H1 (cell line): Measurements from ENCODE around the gene COL5A2. TPM values are rescaled to one million over a fixed set of nuclear protein-coding genes. Genes with fewer than 3 reads are reported as not detected.

Experiments used
- CTCF ChIA-PET: fragments of 300-600 bp; sonication (Branson Sonifier 250); formaldehyde crosslinking; loops from one replicate; lab custom pipeline; 2021; ENCODE audit not compliant: partially characterized antibody; lab: Charles Lee
- POLR2A ChIA-PET: fragments of 300-600 bp; sonication (Branson Sonifier 250); formaldehyde crosslinking; loops from one replicate; lab custom pipeline; 2021; ENCODE audit warnings: inconsistent platforms; ENCODE audit not compliant: partially characterized antibody; lab: Charles Lee
- DNase-seq, 2 experiments: peaks; one replicate each; pipeline versions ENCODE4 v3.0.0 to v3.0.0-alpha.2; 2010 to 2022; ENCODE audit warnings: low spot score in 2 of 2, low read depth in 1 of 2, mixed read lengths in 1 of 2
- FAIRE-seq: peaks from 2 replicates; lab custom pipeline; 2011; peaks lifted over from hg19 to GRCh38; lab: Jason Lieb, UNC
- H2AFZ ChIP-seq: 2 replicates; pipeline ENCODE4 v1.8.1; 2012; ENCODE audit warnings: low read length, inconsistent platforms
- H2AK5ac ChIP-seq: 2 replicates; pipeline ENCODE4 v1.6.1; 2013; ENCODE audit warnings: low read depth, low read length
- H2BK120ac ChIP-seq: replicated peaks from 2 replicates; pipeline ENCODE3; 2013; ENCODE audit warnings: low read depth, low read length, inconsistent platforms
- H2BK12ac ChIP-seq: 2 replicates; pipeline ENCODE4 v1.6.1; 2013; ENCODE audit warnings: low read depth, low read length
- H2BK15ac ChIP-seq: 2 replicates; pipeline ENCODE4 v1.6.1; 2013; ENCODE audit warnings: low read length
- H2BK20ac ChIP-seq: 2 replicates; pipeline ENCODE4 v1.6.1; 2013; ENCODE audit warnings: low read length
- H2BK5ac ChIP-seq: 2 replicates; pipeline ENCODE4 v1.6.1; 2013; ENCODE audit warnings: low read depth, low read length
- H3K14ac ChIP-seq: 2 replicates; pipeline ENCODE4 v1.6.1; 2013; ENCODE audit warnings: inconsistent platforms; ENCODE audit not compliant: insufficient read length
- H3K18ac ChIP-seq: 2 replicates; pipeline ENCODE4 v1.6.1; 2013; ENCODE audit warnings: low read length; ENCODE audit errors: extremely low read depth
- H3K23ac ChIP-seq: 2 replicates; pipeline ENCODE4 v1.6.1; 2013; ENCODE audit warnings: inconsistent platforms; ENCODE audit not compliant: insufficient read length
- H3K23me2 ChIP-seq: 2 replicates; pipeline ENCODE4 v1.6.1; 2013; ENCODE audit warnings: low read depth, low read length
- H3K27ac ChIP-seq: 2 replicates; pipeline ENCODE4 v1.6.1; 2011; ENCODE audit warnings: low read depth, low read length, inconsistent platforms
- H3K27me3 ChIP-seq, 4 experiments: replicated peaks in 1 of 4; 1 replicate in 1 of 4; 2 replicates in 3 of 4; pipeline versions ENCODE4 v1.6.1 to v1.8.1; 2011 to 2013; ENCODE audit warnings: low read length in 3 of 4, mild to moderate bottlenecking in 3 of 4, inconsistent platforms in 2 of 4, mixed read lengths in 2 of 4, moderate library complexity in 1 of 4; ENCODE audit not compliant: control insufficient read depth in 3 of 4, insufficient read depth in 3 of 4; ENCODE audit errors: extremely low read depth in 1 of 4
- H3K36me3 ChIP-seq, 4 experiments: 2 replicates each; pipeline versions ENCODE4 v1.6.1 to v1.8.1; 2011 to 2013; ENCODE audit warnings: mild to moderate bottlenecking in 4 of 4, low read length in 3 of 4, moderate library complexity in 2 of 4, control low read depth in 1 of 4, inconsistent platforms in 1 of 4; ENCODE audit not compliant: insufficient read depth in 4 of 4, control insufficient read depth in 2 of 4
- H3K4ac ChIP-seq: replicated peaks from 2 replicates; pipeline ENCODE3; 2013; ENCODE audit warnings: low read length, low read depth, mixed read lengths, inconsistent platforms; ENCODE audit not compliant: insufficient read length
- H3K4me1 ChIP-seq, 4 experiments: replicated peaks in 1 of 4; 1 replicate in 1 of 4; 2 replicates in 3 of 4; pipeline versions ENCODE4 v1.6.1 to v1.8.1; 2011 to 2013; ENCODE audit warnings: low read length in 3 of 4, inconsistent platforms in 2 of 4, mixed read lengths in 1 of 4; ENCODE audit not compliant: insufficient read depth in 4 of 4, control insufficient read depth in 3 of 4
- H3K4me2 ChIP-seq, 2 experiments: 2 replicates each; pipeline versions ENCODE4 v1.6.1 to v1.8.1; 2011 to 2013; ENCODE audit warnings: low read depth in 2 of 2, low read length in 2 of 2, control low read depth in 1 of 2, inconsistent platforms in 1 of 2, mild to moderate bottlenecking in 1 of 2; ENCODE audit not compliant: insufficient read depth in 1 of 2
- H3K4me3 ChIP-seq, 4 experiments: fragments of 200-600, 300-600 bp in 1 of 4; sonication (generic), shearing (Covaris generic), sonication (Bioruptor Twin) in 1 of 4; 2 replicates each; pipeline versions ENCODE4 v1.5.1 to v1.8.1; 2011 to 2016; ENCODE audit warnings: low read length in 4 of 4, low read depth in 3 of 4, control low read depth in 2 of 4, inconsistent platforms in 2 of 4, mild to moderate bottlenecking in 2 of 4, mixed read lengths in 1 of 4, moderate library complexity in 1 of 4; ENCODE audit not compliant: insufficient read depth in 2 of 4; ENCODE audit errors: extremely low read depth in 1 of 4
- H3K56ac ChIP-seq: replicated peaks from 2 replicates; pipeline ENCODE3; 2013; ENCODE audit warnings: low read depth, mild to moderate bottlenecking, mixed read lengths, low read length, inconsistent platforms; ENCODE audit not compliant: insufficient read length
- H3K79me1 ChIP-seq: 2 replicates; pipeline ENCODE4 v1.6.1; 2013; ENCODE audit warnings: low read depth, low read length, control low read depth
- H3K79me2 ChIP-seq, 2 experiments: 2 replicates each; pipeline versions ENCODE4 v1.6.1 to v1.8.1; 2012 to 2013; ENCODE audit warnings: low read length in 2 of 2, mild to moderate bottlenecking in 2 of 2, inconsistent platforms in 1 of 2; ENCODE audit not compliant: insufficient read depth in 2 of 2, control insufficient read depth in 1 of 2
- H3K9ac ChIP-seq, 4 experiments: replicated peaks in 1 of 4; 1 replicate in 1 of 4; 2 replicates in 3 of 4; pipeline versions ENCODE4 v1.6.1 to v1.8.1; 2011 to 2013; ENCODE audit warnings: low read depth in 3 of 4, low read length in 3 of 4, control low read depth in 2 of 4, mild to moderate bottlenecking in 2 of 4, moderate library complexity in 2 of 4, inconsistent platforms in 1 of 4; ENCODE audit errors: extremely low read depth in 1 of 4
- H3K9me3 ChIP-seq, 2 experiments: 2 replicates each; pipeline versions ENCODE4 v1.6.1 to v1.8.1; 2012 to 2013; ENCODE audit warnings: mild to moderate bottlenecking in 2 of 2, moderate library complexity in 2 of 2, control low read depth in 1 of 2, inconsistent platforms in 1 of 2, low read depth in 1 of 2, low read length in 1 of 2, mixed read lengths in 1 of 2; ENCODE audit not compliant: insufficient read depth in 2 of 2
- H4K20me1 ChIP-seq, 2 experiments: replicated peaks in 1 of 2; 2 replicates each; pipeline versions ENCODE3 to v1.8.1; 2011 to 2013; ENCODE audit warnings: inconsistent platforms in 2 of 2, low read length in 2 of 2, mild to moderate bottlenecking in 1 of 2; ENCODE audit not compliant: insufficient read depth in 2 of 2, control insufficient read depth in 1 of 2
- H4K5ac ChIP-seq: 2 replicates; pipeline ENCODE4 v1.6.1; 2013; ENCODE audit warnings: low read length, low read depth, mixed read lengths, inconsistent platforms; ENCODE audit not compliant: insufficient read length
- H4K8ac ChIP-seq: 2 replicates; pipeline ENCODE4 v1.8.0; 2013; ENCODE audit warnings: mild to moderate bottlenecking, moderate library complexity, low read length, inconsistent platforms; ENCODE audit not compliant: insufficient read depth; ENCODE audit errors: extremely low read depth
- H4K91ac ChIP-seq: replicated peaks from 2 replicates; pipeline ENCODE3; 2013; ENCODE audit warnings: low read length, mixed read lengths, inconsistent platforms; ENCODE audit not compliant: insufficient read length
- ATF3 ChIP-seq: IDR thresholded peaks from 2 replicates; pipeline ENCODE4 v1.6.1; 2011; ENCODE audit warnings: low read depth, mild to moderate bottlenecking, low read length; ENCODE audit not compliant: insufficient read depth
- CBX8 ChIP-seq: fragments of 300-800, 300-1000 bp; sonication (generic); IDR thresholded peaks from 2 replicates; pipeline ENCODE4 v1.7.1; 2016; ENCODE audit warnings: low read depth, low read length, borderline replicate concordance
- E2F6 ChIP-seq: IDR thresholded peaks from 2 replicates; pipeline ENCODE4 v1.6.1; 2012; ENCODE audit warnings: inconsistent platforms
- EZH2 ChIP-seq: fragments of 200-600 bp; sonication (generic); IDR thresholded peaks from 2 replicates; pipeline ENCODE4 v1.7.1; 2012; ENCODE audit warnings: low read depth, mild to moderate bottlenecking, moderate library complexity, low read length, inconsistent platforms; ENCODE audit not compliant: severe bottlenecking
- PHF8 ChIP-seq: fragments of 200-600 bp; sonication (generic); conservative IDR thresholded peaks from 2 replicates; pipeline ENCODE4 v1.7.1; 2012; ENCODE audit warnings: low read depth, mild to moderate bottlenecking, inconsistent platforms, low read length, moderate library complexity
- POLR2A ChIP-seq, 2 experiments: IDR thresholded peaks; 1 replicate in 1 of 2; 2 replicates in 1 of 2; pipeline ENCODE4 v1.6.1; 2011; ENCODE audit warnings: low read depth in 2 of 2, low read length in 2 of 2, mild to moderate bottlenecking in 2 of 2; ENCODE audit errors: control extremely low read depth in 1 of 2
- RAD21 ChIP-seq, 2 experiments: IDR thresholded peaks in 1 of 2; conservative IDR thresholded peaks in 1 of 2; 2 replicates each; pipeline ENCODE4 v1.6.1; 2011; ENCODE audit warnings: low read depth in 2 of 2, low read length in 2 of 2, improper control_type of control experiment in 1 of 2, inconsistent platforms in 1 of 2, mild to moderate bottlenecking in 1 of 2, moderate library complexity in 1 of 2
- RFX5 ChIP-seq: IDR thresholded peaks from 2 replicates; pipeline ENCODE4 v1.6.1; 2011; ENCODE audit warnings: low read depth, low read length, improper control_type of control experiment, borderline replicate concordance
- SAP30 ChIP-seq: fragments of 300-600 bp; sonication (generic); IDR thresholded peaks from 2 replicates; pipeline ENCODE4 v1.7.1; 2012; ENCODE audit warnings: low read length, moderate library complexity, mild to moderate bottlenecking, inconsistent platforms; ENCODE audit not compliant: insufficient read depth, insufficient replicate concordance
- SP4 ChIP-seq: IDR thresholded peaks from 2 replicates; pipeline ENCODE4 v1.6.1; 2012; ENCODE audit warnings: low read length, inconsistent platforms
- WGBS, 2 experiments: shearing (Covaris generic) in 1 of 2; methylation state at CpG; one replicate each; pipeline versions ENCODE4 v1.1.6 to v1.1.7; 2013 to 2015; ENCODE audit warnings: low lambda C conversion rate in 2 of 2, mixed read lengths in 2 of 2, inconsistent platforms in 1 of 2, low coverage in 1 of 2, missing lambda C conversion rate in 1 of 2; ENCODE audit not compliant: insufficient replicate concordance in 2 of 2, insufficient coverage in 1 of 2, insufficient read length in 1 of 2; ENCODE audit errors: extremely low coverage in 1 of 2, missing lambda C conversion rate in 1 of 2; 5-methylcytosine and 5-hydroxymethylcytosine counted together
- polyA plus RNA-seq, 7 experiments: library from polyadenylated mRNA; depleted of rRNA in 3 of 7; stranded (reverse) in 5 of 7; unstranded in 2 of 7; fragments of >200 nt in 5 of 7; fragments of 200-250 nt in 2 of 7; gene quantifications; 1 replicate in 5 of 7; 2 replicates in 1 of 7; 4 replicates in 1 of 7; pipeline versions ENCODE4 v1.2.1 to v1.2.3, GENCODE V29; 2011 to 2013; ENCODE audit warnings: missing spikeins in 2 of 7, mixed read lengths in 2 of 7
- total RNA-seq: library from RNA; stranded (reverse); fragmentation: NEBNext Ultra II Directional; extraction: Animal tissue kit (Norgen Biotek cat#: 25700); gene quantifications from 2 replicates; pipeline ENCODE4 v1.2.1, GENCODE V29; 2021
- TF ChIP-seq, protein P1 (sequence below): IDR thresholded peaks from 2 replicates; pipeline ENCODE4 v1.6.1; 2011; ENCODE audit warnings: low read length, improper control_type of control experiment

COL5A2 gene
- total and polyA plus RNA-seq, 2 of the 8 experiments (the other 6 are each of a cell fraction or from before 2014, with no cell fraction given), result 4.7 to 24.2 TPM

DNA sequence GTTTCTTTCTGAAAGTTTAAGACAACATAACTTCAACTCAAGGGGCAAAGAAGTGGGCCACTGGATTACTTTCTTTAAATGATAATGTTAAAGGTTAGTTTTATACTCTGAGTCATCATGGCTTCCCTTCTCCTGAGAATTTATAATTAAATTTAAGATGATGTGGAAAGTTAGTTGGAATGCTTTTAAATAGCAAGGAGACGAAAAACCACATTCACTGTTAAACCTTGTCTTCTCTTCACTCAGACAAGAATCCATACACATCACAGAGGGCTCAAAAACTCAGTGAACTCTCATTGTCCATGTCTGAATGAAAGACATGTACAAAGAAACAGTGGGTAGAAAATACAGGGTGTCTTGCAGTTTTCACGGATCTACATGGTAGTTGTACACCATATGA is 65.6 kb downstream of the COL5A2 start:
- H4K20me1 ChIP-seq, result no peaks in the 10 kb centered on the region
- H3K4ac ChIP-seq, result no peak overlapping the region
- H2BK5ac ChIP-seq, result no peak overlapping the region
- ChIA-PET CTCF (interaction anchor here (1.0 kb wide), 1 partner anchor 299 kb away, joined by 3 read pairs; no protein-coding TSS in a partner anchor), POLR2A (no interaction called here)
- H3K4me2 ChIP-seq, result no peak overlapping the region
- no peak overlapping the region for H3K4me3 ChIP-seq
- no peaks in the 10 kb centered on the region for H3K79me1 ChIP-seq
- no peaks in the 10 kb centered on the region for H3K9me3 ChIP-seq
- H2BK12ac ChIP-seq, result no peak overlapping the region
- H4K8ac ChIP-seq, result no peak overlapping the region
- no peaks in the 10 kb centered on the region for H3K36me3 ChIP-seq
- no peaks in the 10 kb centered on the region for H3K27me3 ChIP-seq
- WGBS, 2 experiments, result 92% methylated on average over 2 of the region's 2 CpGs; no CpG with 5 or more reads in 1 of the 2 experiments
- H3K14ac ChIP-seq, result no peak overlapping the region
- no peak overlapping the region for H3K9ac ChIP-seq
- no peak overlapping the region for H2BK120ac ChIP-seq
- no peak overlapping the region for H3K18ac ChIP-seq
- no peak overlapping the region for H3K23ac ChIP-seq
- no peak overlapping the region for H3K56ac ChIP-seq
- H2AFZ ChIP-seq, result no peak overlapping the region
- H4K5ac ChIP-seq, result no peak overlapping the region
- H2BK15ac ChIP-seq, result no peak overlapping the region
- no peaks in the 10 kb centered on the region for H3K23me2 ChIP-seq
- no peak overlapping the region for H4K91ac ChIP-seq
- H2BK20ac ChIP-seq, result no peak overlapping the region
- DNase-seq, result no peak
- no peaks in the 10 kb centered on the region for H3K4me1 ChIP-seq
- no peak for FAIRE-seq
- H3K27ac ChIP-seq, result no peak overlapping the region
- H3K79me2 ChIP-seq, result no peaks in the 10 kb centered on the region
- H2AK5ac ChIP-seq, result no peak overlapping the region
- TF ChIP-seq E2F6, result no peak
- TF ChIP-seq, protein P1, sequence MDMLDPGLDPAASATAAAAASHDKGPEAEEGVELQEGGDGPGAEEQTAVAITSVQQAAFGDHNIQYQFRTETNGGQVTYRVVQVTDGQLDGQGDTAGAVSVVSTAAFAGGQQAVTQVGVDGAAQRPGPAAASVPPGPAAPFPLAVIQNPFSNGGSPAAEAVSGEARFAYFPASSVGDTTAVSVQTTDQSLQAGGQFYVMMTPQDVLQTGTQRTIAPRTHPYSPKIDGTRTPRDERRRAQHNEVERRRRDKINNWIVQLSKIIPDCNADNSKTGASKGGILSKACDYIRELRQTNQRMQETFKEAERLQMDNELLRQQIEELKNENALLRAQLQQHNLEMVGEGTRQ, result no peak
- no peak for TF ChIP-seq CBX8
- TF ChIP-seq RFX5, result no peak
- TF ChIP-seq RAD21 (IDR thresholded peaks at IDR 0.05 in 1 of 2, conservative IDR thresholded peaks at IDR 0.05 in 1 of 2; ENCODE audit: low read depth in 2 of 2, low read length in 2 of 2), result no peak
- no peak for TF ChIP-seq PHF8
- no peak for TF ChIP-seq SAP30
- no peak for TF ChIP-seq EZH2
- TF ChIP-seq ATF3, result no peak
- no peak for TF ChIP-seq SP4
- no peak for TF ChIP-seq POLR2A (IDR thresholded peaks at IDR 0.05; ENCODE audit: control extremely low read depth in 1 of 2, low read depth in 2 of 2, low read length in 2 of 2)
